WTC11 (cell line): ENCODE measurements around the gene CDK7. TPM values are rescaled to one million over a fixed set of nuclear protein-coding genes. Genes with fewer than 3 reads are reported as not detected.

Source experiments
- ATAC-seq: fragments of 200-7000 bp; cut with Tn5 transposase; 2 replicates; pipeline ENCODE4 v1.10.0; 2021; ENCODE audit warnings: mild to moderate bottlenecking, moderate library complexity
- CTCF ChIA-PET: fragments of 300-600 bp; sonication (Branson Sonifier 250); formaldehyde crosslinking; loops from one replicate; lab custom pipeline; 2021; ENCODE audit warnings: antibody characterized with exemption; lab: Charles Lee
- POLR2A ChIA-PET: fragments of 350-600 bp; sonication (Branson Sonifier 250); formaldehyde crosslinking; loops from one replicate; lab custom pipeline; 2021; ENCODE audit warnings: antibody characterized with exemption; lab: Charles Lee
- DNase-seq: peaks from one replicate; pipeline ENCODE4 v3.0.0; 2021; ENCODE audit warnings: low spot score
- H3K27ac Mint-ChIP-seq: 2 replicates; pipeline ENCODE4 v1.8.0; 2021; ENCODE audit warnings: mixed read lengths
- H3K27me3 Mint-ChIP-seq: 2 replicates; pipeline ENCODE4 v1.8.0; 2021; ENCODE audit warnings: low read depth, mild to moderate bottlenecking, moderate library complexity, mixed read lengths
- H3K36me3 Mint-ChIP-seq: 2 replicates; pipeline ENCODE4 v1.8.0; 2021; ENCODE audit warnings: mixed read lengths
- H3K4me1 Mint-ChIP-seq: 2 replicates; pipeline ENCODE4 v1.8.0; 2022; ENCODE audit warnings: mixed read lengths
- H3K4me3 Mint-ChIP-seq: 2 replicates; pipeline ENCODE4 v1.8.0; 2021; ENCODE audit warnings: mild to moderate bottlenecking, moderate library complexity, mixed read lengths
- H3K9me3 Mint-ChIP-seq: 2 replicates; pipeline ENCODE4 v1.8.0; 2021; ENCODE audit warnings: mixed read lengths
- CBFB ChIP-seq: sonication (generic); formaldehyde crosslinking; IDR thresholded peaks from 2 replicates; pipeline ENCODE4 v1.8.1; 2022; ENCODE audit warnings: mild to moderate bottlenecking, low read depth, missing genetic modification reagents
- FOXJ3 ChIP-seq: sonication (generic); formaldehyde crosslinking; IDR thresholded peaks from 2 replicates; pipeline ENCODE4 v1.9.0; 2021; ENCODE audit warnings: missing genetic modification reagents, mild to moderate bottlenecking, borderline replicate concordance
- FOXP1 ChIP-seq: sonication (generic); formaldehyde crosslinking; IDR thresholded peaks from 2 replicates; pipeline ENCODE4 v1.8.0; 2022; ENCODE audit warnings: missing genetic modification reagents, mild to moderate bottlenecking, moderate library complexity, borderline replicate concordance
- JUN ChIP-seq: sonication (generic); formaldehyde crosslinking; IDR thresholded peaks from 2 replicates; pipeline ENCODE4 v1.8.0; 2023; ENCODE audit warnings: mild to moderate bottlenecking, missing genetic modification reagents
- MYBL2 ChIP-seq: sonication (generic); formaldehyde crosslinking; IDR thresholded peaks from 2 replicates; pipeline ENCODE4 v1.8.1; 2023; ENCODE audit warnings: mild to moderate bottlenecking, moderate library complexity, missing genetic modification reagents
- NFE2L1 ChIP-seq: sonication (generic); formaldehyde crosslinking; IDR thresholded peaks from 2 replicates; pipeline ENCODE4 v1.8.1; 2023; ENCODE audit warnings: missing genetic modification reagents
- RORB ChIP-seq: fragments of 250-450 bp; sonication (Bioruptor Pico); IDR thresholded peaks from 2 replicates; pipeline ENCODE4 v1.9.0; 2021; ENCODE audit warnings: mild to moderate bottlenecking
- SMAD4 ChIP-seq: sonication (generic); formaldehyde crosslinking; IDR thresholded peaks from 2 replicates; pipeline ENCODE4 v1.8.0; 2022; ENCODE audit warnings: mild to moderate bottlenecking, missing genetic modification reagents
- SOX15 ChIP-seq: fragments of 250-450 bp; sonication (Bioruptor Pico); IDR thresholded peaks from 2 replicates; pipeline ENCODE4 v1.9.0; 2021; ENCODE audit warnings: mild to moderate bottlenecking
- TCF7 ChIP-seq: sonication (generic); formaldehyde crosslinking; IDR thresholded peaks from 2 replicates; pipeline ENCODE4 v1.8.0; 2022; ENCODE audit warnings: mild to moderate bottlenecking, low read depth, missing genetic modification reagents, moderate library complexity
- ZNF138 ChIP-seq: sonication (generic); formaldehyde crosslinking; conservative IDR thresholded peaks from 2 replicates; pipeline ENCODE4 v1.8.1; 2022; ENCODE audit warnings: mild to moderate bottlenecking, moderate library complexity, missing genetic modification reagents
- ZNF219 ChIP-seq: sonication (generic); formaldehyde crosslinking; IDR thresholded peaks from 2 replicates; pipeline ENCODE4 v1.8.0; 2023; ENCODE audit warnings: missing genetic modification reagents, mild to moderate bottlenecking, borderline replicate concordance
- ZNF423 ChIP-seq: fragments of 250-450 bp; sonication (Bioruptor Pico); IDR thresholded peaks from 2 replicates; pipeline ENCODE4 v2.1.2; 2022; ENCODE audit warnings: mild to moderate bottlenecking, moderate library complexity
- ZNF671 ChIP-seq: fragments of 250-450 bp; sonication (Bioruptor Pico); IDR thresholded peaks from 2 replicates; pipeline ENCODE4 v1.8.0; 2021; ENCODE audit warnings: mild to moderate bottlenecking
- total RNA-seq: library from RNA; stranded (reverse); gene quantifications from 3 replicates; pipeline ENCODE4 v1.2.3, GENCODE V29; 2021
- TF ChIP-seq, protein P1 (sequence below): fragments of 250-450 bp; sonication (Bioruptor Pico); IDR thresholded peaks from 2 replicates; pipeline ENCODE4 v1.9.0; 2021; ENCODE audit warnings: mild to moderate bottlenecking
- TF ChIP-seq, protein P2 (sequence below): sonication (generic); formaldehyde crosslinking; IDR thresholded peaks from 2 replicates; pipeline ENCODE4 v1.8.1; 2023; ENCODE audit warnings: mild to moderate bottlenecking, missing genetic modification reagents, borderline replicate concordance
- TF ChIP-seq, protein P3 (sequence below): fragments of 250-450 bp; sonication (Bioruptor Pico); conservative IDR thresholded peaks from 2 replicates; pipeline ENCODE4 v1.9.0; 2021; ENCODE audit warnings: mild to moderate bottlenecking
- TF ChIP-seq, protein P4 (sequence below): sonication (generic); formaldehyde crosslinking; IDR thresholded peaks from 2 replicates; pipeline ENCODE4 v1.8.1; 2023; ENCODE audit warnings: mild to moderate bottlenecking, missing genetic modification reagents
- TF ChIP-seq, protein P5 (sequence below): fragments of 250-450 bp; sonication (Bioruptor Pico); IDR thresholded peaks from 2 replicates; pipeline ENCODE4 v1.9.0; 2021; ENCODE audit warnings: mild to moderate bottlenecking

The CDK7 gene
- total RNA-seq, 1 experiment from 2014 or later: 62.7 TPM

DNA sequence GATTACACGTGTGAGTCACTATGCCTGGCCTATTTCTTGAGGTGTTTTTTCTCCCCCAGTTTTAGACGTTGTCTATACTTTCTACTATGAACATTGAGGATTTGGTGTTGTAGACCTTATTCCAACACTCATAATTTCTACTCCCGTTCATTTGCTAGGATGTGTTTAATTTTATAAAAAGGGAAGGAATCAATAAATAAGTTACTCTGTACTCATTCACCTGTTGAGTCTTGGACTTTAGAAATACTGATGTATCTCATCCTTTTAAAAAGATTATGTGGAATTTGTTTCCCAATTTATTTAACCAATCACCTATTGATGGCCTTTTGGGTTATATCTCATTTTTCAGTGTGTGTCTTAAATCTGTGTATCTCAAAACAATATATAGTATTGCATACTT lies 3.2 kb downstream of the CDK7 start:
- no peak overlapping the region for H3K4me3 Mint-ChIP-seq
- ATAC-seq (no peak), DNase-seq (no peak)
- CTCF ChIA-PET: no interaction called here
- no peak overlapping the region; the same call in 1 of the 2 replicates for H3K27ac Mint-ChIP-seq
- no peaks in the 10 kb centered on the region for H3K9me3 Mint-ChIP-seq
- H3K4me1 Mint-ChIP-seq: peaks cover 17% of the 10 kb centered on the region
- no peaks in the 10 kb centered on the region for H3K27me3 Mint-ChIP-seq
- H3K36me3 Mint-ChIP-seq: peaks cover 37% of the 10 kb centered on the region
- TF ChIP-seq, protein P1, sequence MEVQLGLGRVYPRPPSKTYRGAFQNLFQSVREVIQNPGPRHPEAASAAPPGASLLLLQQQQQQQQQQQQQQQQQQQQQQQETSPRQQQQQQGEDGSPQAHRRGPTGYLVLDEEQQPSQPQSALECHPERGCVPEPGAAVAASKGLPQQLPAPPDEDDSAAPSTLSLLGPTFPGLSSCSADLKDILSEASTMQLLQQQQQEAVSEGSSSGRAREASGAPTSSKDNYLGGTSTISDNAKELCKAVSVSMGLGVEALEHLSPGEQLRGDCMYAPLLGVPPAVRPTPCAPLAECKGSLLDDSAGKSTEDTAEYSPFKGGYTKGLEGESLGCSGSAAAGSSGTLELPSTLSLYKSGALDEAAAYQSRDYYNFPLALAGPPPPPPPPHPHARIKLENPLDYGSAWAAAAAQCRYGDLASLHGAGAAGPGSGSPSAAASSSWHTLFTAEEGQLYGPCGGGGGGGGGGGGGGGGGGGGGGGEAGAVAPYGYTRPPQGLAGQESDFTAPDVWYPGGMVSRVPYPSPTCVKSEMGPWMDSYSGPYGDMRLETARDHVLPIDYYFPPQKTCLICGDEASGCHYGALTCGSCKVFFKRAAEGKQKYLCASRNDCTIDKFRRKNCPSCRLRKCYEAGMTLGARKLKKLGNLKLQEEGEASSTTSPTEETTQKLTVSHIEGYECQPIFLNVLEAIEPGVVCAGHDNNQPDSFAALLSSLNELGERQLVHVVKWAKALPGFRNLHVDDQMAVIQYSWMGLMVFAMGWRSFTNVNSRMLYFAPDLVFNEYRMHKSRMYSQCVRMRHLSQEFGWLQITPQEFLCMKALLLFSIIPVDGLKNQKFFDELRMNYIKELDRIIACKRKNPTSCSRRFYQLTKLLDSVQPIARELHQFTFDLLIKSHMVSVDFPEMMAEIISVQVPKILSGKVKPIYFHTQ (CRISPR knock-in tag): no peak
- TF ChIP-seq, protein P2, sequence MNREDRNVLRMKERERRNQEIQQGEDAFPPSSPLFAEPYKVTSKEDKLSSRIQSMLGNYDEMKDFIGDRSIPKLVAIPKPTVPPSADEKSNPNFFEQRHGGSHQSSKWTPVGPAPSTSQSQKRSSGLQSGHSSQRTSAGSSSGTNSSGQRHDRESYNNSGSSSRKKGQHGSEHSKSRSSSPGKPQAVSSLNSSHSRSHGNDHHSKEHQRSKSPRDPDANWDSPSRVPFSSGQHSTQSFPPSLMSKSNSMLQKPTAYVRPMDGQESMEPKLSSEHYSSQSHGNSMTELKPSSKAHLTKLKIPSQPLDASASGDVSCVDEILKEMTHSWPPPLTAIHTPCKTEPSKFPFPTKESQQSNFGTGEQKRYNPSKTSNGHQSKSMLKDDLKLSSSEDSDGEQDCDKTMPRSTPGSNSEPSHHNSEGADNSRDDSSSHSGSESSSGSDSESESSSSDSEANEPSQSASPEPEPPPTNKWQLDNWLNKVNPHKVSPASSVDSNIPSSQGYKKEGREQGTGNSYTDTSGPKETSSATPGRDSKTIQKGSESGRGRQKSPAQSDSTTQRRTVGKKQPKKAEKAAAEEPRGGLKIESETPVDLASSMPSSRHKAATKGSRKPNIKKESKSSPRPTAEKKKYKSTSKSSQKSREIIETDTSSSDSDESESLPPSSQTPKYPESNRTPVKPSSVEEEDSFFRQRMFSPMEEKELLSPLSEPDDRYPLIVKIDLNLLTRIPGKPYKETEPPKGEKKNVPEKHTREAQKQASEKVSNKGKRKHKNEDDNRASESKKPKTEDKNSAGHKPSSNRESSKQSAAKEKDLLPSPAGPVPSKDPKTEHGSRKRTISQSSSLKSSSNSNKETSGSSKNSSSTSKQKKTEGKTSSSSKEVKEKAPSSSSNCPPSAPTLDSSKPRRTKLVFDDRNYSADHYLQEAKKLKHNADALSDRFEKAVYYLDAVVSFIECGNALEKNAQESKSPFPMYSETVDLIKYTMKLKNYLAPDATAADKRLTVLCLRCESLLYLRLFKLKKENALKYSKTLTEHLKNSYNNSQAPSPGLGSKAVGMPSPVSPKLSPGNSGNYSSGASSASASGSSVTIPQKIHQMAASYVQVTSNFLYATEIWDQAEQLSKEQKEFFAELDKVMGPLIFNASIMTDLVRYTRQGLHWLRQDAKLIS (CRISPR knock-in tag): no peak
- no peak for TF ChIP-seq JUN (CRISPR knock-in tag)
- TF ChIP-seq FOXJ3 (CRISPR knock-in tag): no peak
- TF ChIP-seq ZNF219: no peak
- TF ChIP-seq, protein P3, sequence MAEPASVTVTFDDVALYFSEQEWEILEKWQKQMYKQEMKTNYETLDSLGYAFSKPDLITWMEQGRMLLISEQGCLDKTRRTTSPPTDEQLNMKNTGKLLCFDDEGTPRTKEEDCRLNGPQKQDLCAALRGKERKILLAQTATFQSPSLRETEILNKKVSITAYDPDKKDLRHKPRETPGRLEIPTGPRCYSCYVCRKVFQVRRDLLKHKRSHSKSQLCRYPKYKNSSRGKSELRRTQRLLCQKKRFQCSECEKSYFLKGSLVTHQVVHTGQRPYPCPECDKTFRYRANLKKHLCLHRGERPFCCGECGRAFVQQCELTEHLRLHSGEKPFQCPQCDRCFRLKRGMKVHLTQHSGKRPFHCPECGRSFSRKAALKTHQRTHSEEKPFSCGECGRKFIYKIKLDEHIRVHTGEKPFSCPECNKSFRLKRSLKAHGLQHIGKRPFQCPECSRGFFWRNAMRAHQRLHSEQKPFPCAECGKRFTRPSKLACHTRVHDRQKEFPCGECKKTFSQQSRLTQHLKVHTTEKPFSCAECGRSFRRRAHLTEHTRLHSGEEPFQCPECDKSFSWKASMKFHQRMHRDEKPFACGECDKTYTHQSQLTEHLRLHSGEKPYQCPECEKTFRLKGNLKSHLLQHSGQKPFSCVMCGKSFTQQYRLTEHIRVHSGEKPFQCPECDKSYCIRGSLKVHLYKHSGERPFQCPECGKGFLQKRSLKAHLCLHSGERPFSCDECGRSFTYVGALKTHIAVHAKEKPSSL: no peak
- TF ChIP-seq RORB (CRISPR knock-in tag): no peak
- TF ChIP-seq ZNF671 (CRISPR knock-in tag): no peak
- no peak for TF ChIP-seq TCF7 (CRISPR knock-in tag)
- POLR2A ChIA-PET: no interaction called here

DNA sequence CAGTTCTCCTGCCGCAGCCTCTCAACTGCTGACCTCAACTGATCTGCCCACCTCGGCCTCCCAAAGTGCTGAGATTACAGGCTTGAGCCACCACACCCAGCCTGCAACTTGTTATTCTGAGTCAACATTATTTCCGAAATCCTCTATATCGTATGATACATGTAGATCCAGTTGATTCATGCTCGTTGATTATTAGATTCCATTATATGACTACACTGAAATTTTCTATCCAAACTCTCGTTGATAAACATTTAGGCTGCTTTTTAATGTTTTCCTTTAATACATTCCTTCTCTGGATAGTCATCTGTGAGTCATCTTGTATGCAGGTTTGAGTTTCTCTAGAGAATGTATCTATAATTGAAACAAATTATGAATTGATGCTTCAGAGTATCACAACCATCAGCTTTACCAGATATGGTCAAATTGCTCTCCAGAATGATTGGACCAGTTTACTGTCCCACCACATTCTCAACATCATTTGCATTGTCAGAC lies 4.1 kb downstream of the CDK7 start:
- H3K27ac Mint-ChIP-seq: no peak overlapping the region
- H3K9me3 Mint-ChIP-seq: no peaks in the 10 kb centered on the region
- ChIA-PET POLR2A (no interaction called here), CTCF (no interaction called here)
- no peaks in the 10 kb centered on the region for H3K27me3 Mint-ChIP-seq
- H3K36me3 Mint-ChIP-seq: peaks cover 39% of the 10 kb centered on the region
- DNase-seq (no peak), ATAC-seq (no peak)
- H3K4me3 Mint-ChIP-seq: no peak overlapping the region
- peaks cover 19% of the 10 kb centered on the region for H3K4me1 Mint-ChIP-seq
- TF ChIP-seq FOXP1 (CRISPR knock-in tag) (no peak), SMAD4 (CRISPR knock-in tag) (no peak), SOX15 (CRISPR knock-in tag) (no peak), ZNF138 (CRISPR knock-in tag) (no peak), CBFB (CRISPR knock-in tag) (no peak), MYBL2 (no peak), FOXJ3 (CRISPR knock-in tag) (no peak), NFE2L1 (CRISPR knock-in tag) (no peak), ZNF423 (CRISPR knock-in tag) (no peak)
- TF ChIP-seq, protein P3: no peak
- TF ChIP-seq, protein P4, sequence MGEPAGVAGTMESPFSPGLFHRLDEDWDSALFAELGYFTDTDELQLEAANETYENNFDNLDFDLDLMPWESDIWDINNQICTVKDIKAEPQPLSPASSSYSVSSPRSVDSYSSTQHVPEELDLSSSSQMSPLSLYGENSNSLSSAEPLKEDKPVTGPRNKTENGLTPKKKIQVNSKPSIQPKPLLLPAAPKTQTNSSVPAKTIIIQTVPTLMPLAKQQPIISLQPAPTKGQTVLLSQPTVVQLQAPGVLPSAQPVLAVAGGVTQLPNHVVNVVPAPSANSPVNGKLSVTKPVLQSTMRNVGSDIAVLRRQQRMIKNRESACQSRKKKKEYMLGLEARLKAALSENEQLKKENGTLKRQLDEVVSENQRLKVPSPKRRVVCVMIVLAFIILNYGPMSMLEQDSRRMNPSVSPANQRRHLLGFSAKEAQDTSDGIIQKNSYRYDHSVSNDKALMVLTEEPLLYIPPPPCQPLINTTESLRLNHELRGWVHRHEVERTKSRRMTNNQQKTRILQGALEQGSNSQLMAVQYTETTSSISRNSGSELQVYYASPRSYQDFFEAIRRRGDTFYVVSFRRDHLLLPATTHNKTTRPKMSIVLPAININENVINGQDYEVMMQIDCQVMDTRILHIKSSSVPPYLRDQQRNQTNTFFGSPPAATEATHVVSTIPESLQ (CRISPR knock-in tag): no peak
- TF ChIP-seq, protein P5, sequence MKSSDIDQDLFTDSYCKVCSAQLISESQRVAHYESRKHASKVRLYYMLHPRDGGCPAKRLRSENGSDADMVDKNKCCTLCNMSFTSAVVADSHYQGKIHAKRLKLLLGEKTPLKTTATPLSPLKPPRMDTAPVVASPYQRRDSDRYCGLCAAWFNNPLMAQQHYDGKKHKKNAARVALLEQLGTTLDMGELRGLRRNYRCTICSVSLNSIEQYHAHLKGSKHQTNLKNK (CRISPR knock-in tag): no peak
- TF ChIP-seq, protein P1 (CRISPR knock-in tag): no peak
